ENCODE measurements around the gene NDEL1. TPM values are rescaled to one million over a fixed set of nuclear protein-coding genes. Genes with fewer than 3 reads are reported as not detected.

NDEL1 gene
- total RNA-seq, 1 donor from 2014 or later: 34.1 TPM

- Mint-ChIP-seq H3K27me3 (ENCODE audit: low read depth) (no peaks in the 10 kb centered on the region), H3K27ac (ENCODE audit: unreplicated experiment) (no peak overlapping the region), H3K4me3 (no peak overlapping the region), H3K36me3 (ENCODE audit: low read depth) (no peaks in the 10 kb centered on the region), H3K4me1 (peaks cover 42% of the 10 kb centered on the region), H3K9me3 (no peaks in the 10 kb centered on the region)
- no peak for DNase-seq (ENCODE audit: low read depth, low spot score)
- no peak for TF ChIP-seq CTCF (conservative IDR thresholded peaks at IDR 0.05)
These were observed 2.8 kb downstream of the NDEL1 start for GRCh38 chr17:8438441-8438840.

GRCh38 chr17:8439681-8440080 lies 4.0 kb downstream of the NDEL1 start:
- no peak for TF ChIP-seq CTCF (conservative IDR thresholded peaks at IDR 0.05)
- DNase-seq (ENCODE audit: low read depth, low spot score): no peak
- no peak overlapping the region for H3K27ac Mint-ChIP-seq (ENCODE audit: unreplicated experiment)
- peaks cover 51% of the 10 kb centered on the region for H3K4me1 Mint-ChIP-seq
- no peaks in the 10 kb centered on the region for H3K9me3 Mint-ChIP-seq
- H3K4me3 Mint-ChIP-seq: peak overlapping the region; percentile 7
- H3K36me3 Mint-ChIP-seq (ENCODE audit: low read depth): no peaks in the 10 kb centered on the region
- no peaks in the 10 kb centered on the region for H3K27me3 Mint-ChIP-seq (ENCODE audit: low read depth)

GRCh38 chr17:8441690-8442089 lies 6.0 kb downstream of the NDEL1 start:
- peaks cover 40% of the 10 kb centered on the region for H3K4me1 Mint-ChIP-seq
- H3K4me3 Mint-ChIP-seq: peak overlapping the region; percentile 62
- H3K9me3 Mint-ChIP-seq: no peaks in the 10 kb centered on the region
- peak overlapping the region; percentile 0 for H3K27ac Mint-ChIP-seq (ENCODE audit: unreplicated experiment)
- no peak for DNase-seq (ENCODE audit: low read depth, low spot score)
- no peak for TF ChIP-seq CTCF (conservative IDR thresholded peaks at IDR 0.05)
- no peaks in the 10 kb centered on the region for H3K27me3 Mint-ChIP-seq (ENCODE audit: low read depth)
- H3K36me3 Mint-ChIP-seq (ENCODE audit: low read depth): peaks cover 2% of the 10 kb centered on the region

- no peaks in the 10 kb centered on the region for H3K9me3 Mint-ChIP-seq
- H3K4me1 Mint-ChIP-seq: peaks cover 34% of the 10 kb centered on the region
- DNase-seq (ENCODE audit: low read depth, low spot score): no peak
- TF ChIP-seq CTCF (conservative IDR thresholded peaks at IDR 0.05): no peak
- H3K27ac Mint-ChIP-seq (ENCODE audit: unreplicated experiment): no peak overlapping the region
- peaks cover 3% of the 10 kb centered on the region for H3K36me3 Mint-ChIP-seq (ENCODE audit: low read depth)
- no peaks in the 10 kb centered on the region for H3K27me3 Mint-ChIP-seq (ENCODE audit: low read depth)
- H3K4me3 Mint-ChIP-seq: peak overlapping the region; percentile 62
These were observed 6.6 kb downstream of the NDEL1 start for GRCh38 chr17:8442310-8442709.

- no peak for DNase-seq (ENCODE audit: low read depth, low spot score)
- peak overlapping the region; percentile 28 for H3K4me3 Mint-ChIP-seq
- no peaks in the 10 kb centered on the region for H3K9me3 Mint-ChIP-seq
- no peaks in the 10 kb centered on the region for H3K27me3 Mint-ChIP-seq (ENCODE audit: low read depth)
- H3K4me1 Mint-ChIP-seq: peaks cover 36% of the 10 kb centered on the region
- H3K36me3 Mint-ChIP-seq (ENCODE audit: low read depth): peaks cover 6% of the 10 kb centered on the region
- H3K27ac Mint-ChIP-seq (ENCODE audit: unreplicated experiment): no peak overlapping the region
- TF ChIP-seq CTCF (conservative IDR thresholded peaks at IDR 0.05): no peak
These were observed 8.1 kb downstream of the NDEL1 start for GRCh38 chr17:8443756-8444155.

- Mint-ChIP-seq H3K27ac (ENCODE audit: unreplicated experiment) (no peak overlapping the region), H3K9me3 (no peaks in the 10 kb centered on the region), H3K36me3 (ENCODE audit: low read depth) (peaks cover 7% of the 10 kb centered on the region), H3K4me3 (no peak overlapping the region), H3K27me3 (ENCODE audit: low read depth) (no peaks in the 10 kb centered on the region), H3K4me1 (peaks cover 36% of the 10 kb centered on the region)
- no peak for TF ChIP-seq CTCF (conservative IDR thresholded peaks at IDR 0.05)
- no peak for DNase-seq (ENCODE audit: low read depth, low spot score)
These were observed 8.8 kb downstream of the NDEL1 start for GRCh38 chr17:8444494-8444893.

Data from neural crest cell (in vitro differentiated cells).